Heart left ventricle (tissue), 16 donors: ENCODE measurements around the gene SPON2. TPM values are rescaled to one million over a fixed set of nuclear protein-coding genes. Genes with fewer than 3 reads are reported as not detected.

Experiments
- ATAC-seq, 4 donors: fragments of 200-7000 bp; cut with Tn5 transposase; one replicate each; pipeline ENCODE4 v1.9.1; 2020 to 2022; ENCODE audit warnings: moderate library complexity in 4 of 4, mild to moderate bottlenecking in 3 of 4, moderate number of reproducible peaks in 1 of 4
- DNase-seq, 5 donors: peaks; one replicate each; pipeline ENCODE4 v3.0.0-alpha.2; 2020
- H3K27ac ChIP-seq, 12 donors: fragments of 200-600 bp; sonication (generic) in 4 of 12; one replicate each; pipeline versions ENCODE4 v1.5.0 to v1.8.0; 2016 to 2022; ENCODE audit warnings: mild to moderate bottlenecking in 2 of 12
- H3K27me3 ChIP-seq, 9 donors: fragments of 200-600 bp; sonication (generic) in 2 of 9; one replicate each; pipeline versions ENCODE4 v1.5.1 to v1.8.0; 2016 to 2022; ENCODE audit warnings: mild to moderate bottlenecking in 3 of 9
- H3K36me3 ChIP-seq, 9 donors: fragments of 200-600 bp; sonication (generic) in 2 of 9; one replicate each; pipeline versions ENCODE4 v1.5.0 to v1.8.0; 2018 to 2022; ENCODE audit warnings: mild to moderate bottlenecking in 2 of 9
- H3K4me1 ChIP-seq, 12 donors: fragments of 200-600 bp; sonication (generic) in 4 of 12; one replicate each; pipeline versions ENCODE4 v1.5.0 to v1.8.0; 2016 to 2022; ENCODE audit warnings: mild to moderate bottlenecking in 3 of 12
- H3K4me3 ChIP-seq, 12 donors: fragments of 200-600 bp; sonication (generic) in 4 of 12; one replicate each; pipeline versions ENCODE4 v1.5.0 to v1.8.0; 2017 to 2022; ENCODE audit warnings: mild to moderate bottlenecking in 9 of 12, moderate library complexity in 4 of 12
- H3K9me3 ChIP-seq, 12 donors: fragments of 200-600 bp; sonication (generic) in 4 of 12; one replicate each; pipeline versions ENCODE4 v1.5.0 to v1.8.0; 2016 to 2022; ENCODE audit warnings: mild to moderate bottlenecking in 1 of 12
- POLR2A ChIP-seq, 2 donors: fragments of 450-650 bp; IDR thresholded peaks; one replicate each; pipeline ENCODE4 v1.6.1; 2017; ENCODE audit warnings: antibody characterized with exemption in 2 of 2, mild to moderate bottlenecking in 2 of 2, moderate library complexity in 2 of 2
- WGBS, 4 donors: extraction: QIAGEN DNeasy Blood & Tissue Kit in 2 of 4; methylation state at CpG; one replicate each; pipeline versions ENCODE4 v1.1.5 to v1.1.7; 2013 to 2018; 5-methylcytosine and 5-hydroxymethylcytosine counted together
- intact Hi-C, 10 donors: fragments of 100-400 bp; cut with DNase I; formaldehyde crosslinking; loops; one replicate each; pipeline versions ENCODE4 v1.11.1 to v1.14.2; 2022
- polyA plus RNA-seq, 2 donors: library from polyadenylated mRNA; stranded (reverse); fragments of 200-250 nt; gene quantifications; one replicate each; pipeline ENCODE4 v1.2.3, GENCODE V29; 2013
- total RNA-seq, 9 donors: library from RNA; depleted of rRNA in 2 of 9; stranded (reverse); fragments of >200 nt in 2 of 9; fragmentation: NEBNext Ultra II Directional in 3 of 9; extraction: Animal tissue kit (Norgen Biotek cat#: 25700) in 3 of 9; gene quantifications; one replicate each; pipeline versions ENCODE4 v1.1.0 to v1.2.4, GENCODE V29; 2016 to 2023
- TF ChIP-seq, protein P1 (sequence below), 12 donors: fragments of 200-600 bp; sonication (generic) in 4 of 12; IDR thresholded peaks; one replicate each; pipeline versions ENCODE4 v1.5.0 to v1.8.0; 2018 to 2022; ENCODE audit warnings: antibody characterized with exemption in 12 of 12, mild to moderate bottlenecking in 5 of 12
- donor health status: ischemic (EF 13 %, LVEDD 7.1; RV severe dilation, severe dysfunction).
- donor health status: healthy with polysubstance abuse.
- donor health status: DM: no; HTN: yes; CAD: no.
- donor health status: DM: no; HTN: no; CAD: no.
- donor health status: ischemic (EF 25% LVEDD 6.9; RV normal size, moderate dysfunction).
- donor health status: ischemic (EF 25% LVEDD 5.7; RV mildly dilated, moderate dysfunction).
- donor health status: healthy.
- donor health status: DM: yes; HTN: yes; CAD: no.
- donor health status: ischemic (EF 35%, LVEDD 5.7; RV mildly dilated, moderate dysfunction).
- donor health status: nonischemic (EF 11% LVEDD 7.7; RV severe dilation, severe dysfunction).
- donor health status: DM: yes; HTN: yes; CAD: no.
- donor health status: PGD.
- donor health status: ischemic (EF 29% LVEDD 5.4; RV normal size, mild dysfunction).
- donor health status: nonischemic (EF 23%, LVEDD 6.1; RV moderate dilation, normal function).

Gene SPON2
- total and polyA plus RNA-seq, 11 donors: 7.8 to 36.3 (median 13.7) TPM

DNA sequence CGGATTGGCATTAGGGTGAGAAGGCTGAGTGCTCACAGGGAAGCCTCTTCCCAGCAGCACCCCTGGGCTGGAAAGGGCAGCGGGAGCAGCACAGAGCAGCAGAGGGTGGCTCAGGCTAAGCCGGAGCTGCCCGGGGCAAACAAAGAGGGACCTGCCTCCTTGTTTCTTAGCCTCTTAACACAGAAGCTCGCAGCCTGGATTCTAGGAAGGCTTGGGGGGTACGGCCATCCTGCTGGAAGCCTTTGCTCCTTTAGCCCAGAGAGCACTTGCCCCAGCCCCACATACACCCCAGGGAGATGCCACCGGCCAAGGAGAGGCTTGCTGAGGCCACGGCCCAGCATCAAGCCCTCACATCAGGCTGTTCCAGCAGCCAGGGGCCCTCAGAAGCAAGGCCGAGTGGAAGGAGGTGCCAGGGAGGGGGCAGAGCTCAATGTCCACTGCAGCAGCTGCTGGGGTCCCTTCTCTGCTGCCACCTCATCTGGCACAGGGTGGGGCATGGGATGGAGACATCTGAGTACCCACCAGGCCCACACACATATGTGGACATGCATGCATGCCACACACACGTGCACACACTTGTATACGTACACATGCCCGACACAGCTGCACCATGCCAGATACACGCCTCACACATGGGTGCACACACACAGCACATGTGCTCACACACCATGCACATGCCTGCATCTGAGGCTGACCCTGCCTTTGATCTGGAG, 20.3 kb upstream of the SPON2 start:
- whole genome bisulfite sequencing, 4 donors: 34 to 57% (median 53%) methylated on average over 7 to 13 of the region's 13 CpGs
- DNase-seq (peak; percentile 10 to 64 (median 54)), ATAC-seq (peak; percentile 62 to 74 (median 68))
- no peak for TF ChIP-seq POLR2A (IDR thresholded peaks at IDR 0.05)
- TF ChIP-seq, protein P1, sequence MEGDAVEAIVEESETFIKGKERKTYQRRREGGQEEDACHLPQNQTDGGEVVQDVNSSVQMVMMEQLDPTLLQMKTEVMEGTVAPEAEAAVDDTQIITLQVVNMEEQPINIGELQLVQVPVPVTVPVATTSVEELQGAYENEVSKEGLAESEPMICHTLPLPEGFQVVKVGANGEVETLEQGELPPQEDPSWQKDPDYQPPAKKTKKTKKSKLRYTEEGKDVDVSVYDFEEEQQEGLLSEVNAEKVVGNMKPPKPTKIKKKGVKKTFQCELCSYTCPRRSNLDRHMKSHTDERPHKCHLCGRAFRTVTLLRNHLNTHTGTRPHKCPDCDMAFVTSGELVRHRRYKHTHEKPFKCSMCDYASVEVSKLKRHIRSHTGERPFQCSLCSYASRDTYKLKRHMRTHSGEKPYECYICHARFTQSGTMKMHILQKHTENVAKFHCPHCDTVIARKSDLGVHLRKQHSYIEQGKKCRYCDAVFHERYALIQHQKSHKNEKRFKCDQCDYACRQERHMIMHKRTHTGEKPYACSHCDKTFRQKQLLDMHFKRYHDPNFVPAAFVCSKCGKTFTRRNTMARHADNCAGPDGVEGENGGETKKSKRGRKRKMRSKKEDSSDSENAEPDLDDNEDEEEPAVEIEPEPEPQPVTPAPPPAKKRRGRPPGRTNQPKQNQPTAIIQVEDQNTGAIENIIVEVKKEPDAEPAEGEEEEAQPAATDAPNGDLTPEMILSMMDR (IDR thresholded peaks at IDR 0.05): no peak
- Histone ChIP-seq H3K4me3 (peak overlapping the region in 1 of 12 donors; percentile 21), H3K4me1 (peaks cover 9 to 36% (median 31%) of the 10 kb centered on the region in 12 donors), H3K9me3 (no peaks in the 10 kb centered on the region), H3K27me3 (no peaks in the 10 kb centered on the region), H3K36me3 (no peaks in the 10 kb centered on the region), H3K27ac (peak overlapping the region; percentile 47 to 90 (median 84))
- intact Hi-C loops: loop anchor here in 1 of 10 donors (2.0 kb wide), 1 partner anchor 20 kb away; the partner anchor contains the start of gene SPON2

DNA sequence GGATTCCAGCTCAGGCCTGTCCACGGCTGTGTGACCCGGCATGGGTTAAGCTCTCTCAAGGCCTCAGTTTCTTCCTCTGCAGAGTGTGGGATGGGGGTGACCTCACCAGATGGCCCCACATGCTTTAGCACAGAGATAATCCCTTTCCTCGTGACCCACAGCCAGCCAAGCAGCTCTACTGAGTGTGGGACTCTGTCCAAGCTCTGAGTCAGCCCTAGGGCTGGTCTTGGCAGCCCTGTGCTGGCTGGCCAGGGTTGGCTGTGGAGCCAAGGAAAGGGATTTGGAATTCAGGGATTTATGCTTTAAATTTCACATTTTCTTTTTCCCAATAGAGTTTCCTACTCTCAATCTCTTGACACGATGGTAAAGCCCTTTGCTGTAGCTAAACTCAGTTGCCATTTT, 19.7 kb upstream of the SPON2 start:
- no peak overlapping the region for H3K4me3 ChIP-seq
- peak; percentile 92 to 97 (median 96) for ATAC-seq
- WGBS, 4 donors: 18 to 28% (median 24%) methylated on average over 1 to 4 of the region's 4 CpGs

DNA sequence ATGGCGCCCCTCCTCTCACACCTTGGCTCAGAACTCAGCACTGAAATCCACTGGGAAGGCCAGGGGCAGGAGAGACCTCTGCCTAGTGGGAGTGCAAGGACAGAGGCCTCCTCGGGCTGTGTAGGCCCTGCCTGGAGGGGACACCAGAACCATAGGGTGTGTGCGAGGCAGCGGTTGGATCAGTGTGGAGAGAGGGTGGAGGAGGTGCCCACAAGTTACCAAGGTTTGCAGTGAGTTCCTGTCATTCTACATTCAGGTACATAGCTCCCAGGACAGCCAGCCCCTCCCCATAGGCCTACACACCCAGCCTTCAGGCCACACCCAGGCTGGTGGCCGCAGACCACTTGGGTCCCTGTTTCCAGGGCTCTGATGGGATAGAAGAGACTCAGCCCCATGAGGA, 19.2 kb upstream of the SPON2 start:
- peak in 1 of 4 donors; percentile 2 for ATAC-seq

More for the DNA sequence above, 19.7 kb upstream of the SPON2 start:
- DNase-seq: peak; percentile 83 to 93 (median 89)
- TF ChIP-seq, protein P1 (IDR thresholded peaks at IDR 0.05): no peak
- TF ChIP-seq POLR2A (IDR thresholded peaks at IDR 0.05): no peak
- H3K36me3 ChIP-seq: no peaks in the 10 kb centered on the region
- H3K27ac ChIP-seq: peak overlapping the region; percentile 47 to 90 (median 84)
- intact Hi-C loops: loop anchor here in 1 of 10 donors (2.0 kb wide), 1 partner anchor 19 kb away; the partner anchor contains the start of gene SPON2
- H3K9me3 ChIP-seq: no peaks in the 10 kb centered on the region
- peaks cover 9 to 41% (median 31%) of the 10 kb centered on the region in 12 donors for H3K4me1 ChIP-seq
- H3K27me3 ChIP-seq: no peaks in the 10 kb centered on the region

DNA sequence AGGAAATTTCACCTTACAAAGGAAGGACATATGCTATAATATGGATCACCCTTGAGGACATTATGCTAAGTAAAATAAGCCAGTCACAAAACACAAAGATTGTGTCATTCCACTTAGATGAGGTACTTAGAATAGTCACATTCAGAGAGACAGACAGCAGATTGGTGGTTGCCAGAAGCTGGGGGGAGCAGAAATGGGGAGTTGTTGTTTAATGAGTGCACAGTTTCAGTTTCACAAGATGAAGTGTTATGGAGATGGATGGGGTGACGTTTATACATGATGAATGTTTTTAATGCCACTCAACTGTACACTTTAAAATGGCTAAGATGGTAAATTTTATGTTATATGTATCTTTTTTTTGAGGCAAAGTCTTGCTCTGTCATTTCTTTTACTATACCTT, 14.8 kb upstream of the SPON2 start:
- H3K36me3 ChIP-seq: no peaks in the 10 kb centered on the region
- peak overlapping the region in 3 of 12 donors; percentile 13 to 33 (median 24) for H3K27ac ChIP-seq
- TF ChIP-seq POLR2A (IDR thresholded peaks at IDR 0.05): no peak
- TF ChIP-seq, protein P1 (IDR thresholded peaks at IDR 0.05): no peak
- peak in 1 of 4 donors; percentile 13 for ATAC-seq
- peaks cover 0 to 52% (median 10%) of the 10 kb centered on the region in 12 donors for H3K4me1 ChIP-seq
- no peak for DNase-seq
- 17 to 33% (median 26%) methylated on average over 1 of the region's 1 CpG for WGBS, 4 donors
- H3K27me3 ChIP-seq: no peaks in the 10 kb centered on the region
- H3K9me3 ChIP-seq: peaks cover 0 to 5% (median 0%) of the 10 kb centered on the region in 12 donors
- no peak overlapping the region for H3K4me3 ChIP-seq
- intact Hi-C loops: no loop called here

More for the DNA sequence above, 19.2 kb upstream of the SPON2 start:
- H3K9me3 ChIP-seq: no peaks in the 10 kb centered on the region
- WGBS, 4 donors: 73 to 85% (median 74%) methylated on average over 5 of the region's 5 CpGs
- TF ChIP-seq, protein P1 (IDR thresholded peaks at IDR 0.05): no peak
- TF ChIP-seq POLR2A (IDR thresholded peaks at IDR 0.05): no peak
- no peaks in the 10 kb centered on the region for H3K36me3 ChIP-seq
- H3K4me3 ChIP-seq: no peak overlapping the region
- H3K27me3 ChIP-seq: no peaks in the 10 kb centered on the region
- intact Hi-C loops: loop anchor here in 1 of 10 donors (2.0 kb wide), 1 partner anchor 19 kb away; the partner anchor contains the start of gene SPON2
- no peak for DNase-seq
- H3K4me1 ChIP-seq: peaks cover 9 to 46% (median 32%) of the 10 kb centered on the region in 12 donors
- H3K27ac ChIP-seq: peak overlapping the region in 11 of 12 donors; percentile 73 to 90 (median 85)
